HG03097 (cell line): Measurements from ENCODE around the gene TCP11L1.

ENCODE experiments used
- ATAC-seq: cut with Tn5 transposase; IDR thresholded peaks from one replicate; pipeline ENCODE4 v1.9.1; 2021; ENCODE audit not compliant: unreplicated experiment, low FRiP score

TCP11L1 gene, protein sequence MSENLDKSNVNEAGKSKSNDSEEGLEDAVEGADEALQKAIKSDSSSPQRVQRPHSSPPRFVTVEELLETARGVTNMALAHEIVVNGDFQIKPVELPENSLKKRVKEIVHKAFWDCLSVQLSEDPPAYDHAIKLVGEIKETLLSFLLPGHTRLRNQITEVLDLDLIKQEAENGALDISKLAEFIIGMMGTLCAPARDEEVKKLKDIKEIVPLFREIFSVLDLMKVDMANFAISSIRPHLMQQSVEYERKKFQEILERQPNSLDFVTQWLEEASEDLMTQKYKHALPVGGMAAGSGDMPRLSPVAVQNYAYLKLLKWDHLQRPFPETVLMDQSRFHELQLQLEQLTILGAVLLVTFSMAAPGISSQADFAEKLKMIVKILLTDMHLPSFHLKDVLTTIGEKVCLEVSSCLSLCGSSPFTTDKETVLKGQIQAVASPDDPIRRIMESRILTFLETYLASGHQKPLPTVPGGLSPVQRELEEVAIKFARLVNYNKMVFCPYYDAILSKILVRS

DNA sequence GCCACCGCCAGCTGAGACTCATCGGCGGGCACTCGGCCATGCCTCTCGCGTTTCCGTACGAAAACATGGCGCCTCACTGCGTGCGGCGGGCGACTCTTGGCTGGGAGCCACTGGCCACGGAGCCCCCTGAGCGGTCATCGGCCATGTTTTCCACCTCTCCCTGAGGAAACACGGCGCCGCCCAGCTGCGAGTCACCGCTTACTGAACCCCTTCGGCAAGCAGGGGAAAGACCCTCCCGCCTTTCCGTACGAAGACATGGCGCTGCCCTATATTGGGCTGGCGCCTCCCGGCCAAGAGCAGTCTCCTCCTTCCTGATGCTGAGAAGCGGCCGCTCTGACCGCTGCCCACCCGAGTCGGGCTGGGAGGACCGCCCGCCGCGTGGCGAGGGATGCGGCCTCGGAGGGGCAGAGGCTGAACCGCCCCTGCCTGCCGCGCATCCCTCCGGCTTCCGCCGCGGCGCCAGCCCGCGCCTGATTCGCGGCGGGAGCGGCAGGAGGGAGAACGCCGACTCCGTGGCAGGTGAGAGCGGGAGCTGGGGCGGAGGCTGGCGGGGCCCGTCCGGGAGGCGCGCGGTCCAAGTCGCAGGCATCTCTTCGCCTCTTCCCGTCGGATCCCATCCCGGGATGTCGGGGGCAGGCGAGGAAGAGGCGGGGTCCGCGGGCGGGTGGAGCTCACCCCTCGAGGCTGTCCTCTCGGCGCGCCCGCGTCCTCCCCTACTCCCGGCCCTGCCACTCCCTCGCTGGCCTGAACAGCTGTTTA lies at the start of gene TCP11L1:
TCP11L1 (plus strand) TSS at position 299 of the 759 bp plus-strand sequence. CDS start 4,202 bp downstream, outside the sequence.
- peak; percentile 82 for ATAC-seq

DNA sequence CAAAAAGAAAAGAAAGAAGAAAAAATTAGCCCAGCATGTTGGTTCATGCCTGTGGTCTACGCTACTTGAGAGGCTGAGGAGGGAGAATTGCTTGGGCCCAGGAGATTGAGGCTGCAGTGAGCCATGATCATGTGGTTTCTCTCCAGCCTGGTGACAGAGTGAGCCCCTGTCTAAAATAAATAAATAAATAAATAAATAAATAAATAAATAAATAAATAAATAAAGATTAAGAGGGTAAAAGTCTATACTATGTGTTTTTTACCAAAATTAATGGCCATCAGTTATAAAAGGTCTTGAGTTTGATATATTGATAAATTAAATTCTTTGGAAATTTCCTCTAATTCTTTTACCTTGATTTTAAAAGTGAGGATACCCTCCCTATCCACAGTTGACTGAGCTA lies 48.9 kb upstream of the TCP11L1 start:
- no peak for ATAC-seq

DNA sequence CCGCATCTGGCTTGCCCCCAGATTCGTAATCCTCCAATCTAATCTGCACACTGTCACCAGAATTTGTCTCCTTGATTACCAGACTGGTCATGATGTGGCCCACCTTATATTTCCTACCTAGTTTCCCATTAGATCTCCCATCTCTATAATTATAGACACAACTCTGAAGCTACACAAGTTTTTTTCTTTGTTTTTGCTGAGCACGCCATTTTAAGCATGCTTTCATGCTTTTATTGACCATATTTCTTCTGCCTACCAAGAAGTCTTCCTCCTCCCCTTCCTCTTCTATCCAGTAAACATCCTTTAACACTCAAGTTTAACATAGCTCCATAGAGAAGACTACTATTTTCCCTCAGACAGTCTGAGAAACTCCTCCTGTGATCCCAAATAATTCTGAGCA lies 47.9 kb upstream of the TCP11L1 start:
- ATAC-seq: no peak

DNA sequence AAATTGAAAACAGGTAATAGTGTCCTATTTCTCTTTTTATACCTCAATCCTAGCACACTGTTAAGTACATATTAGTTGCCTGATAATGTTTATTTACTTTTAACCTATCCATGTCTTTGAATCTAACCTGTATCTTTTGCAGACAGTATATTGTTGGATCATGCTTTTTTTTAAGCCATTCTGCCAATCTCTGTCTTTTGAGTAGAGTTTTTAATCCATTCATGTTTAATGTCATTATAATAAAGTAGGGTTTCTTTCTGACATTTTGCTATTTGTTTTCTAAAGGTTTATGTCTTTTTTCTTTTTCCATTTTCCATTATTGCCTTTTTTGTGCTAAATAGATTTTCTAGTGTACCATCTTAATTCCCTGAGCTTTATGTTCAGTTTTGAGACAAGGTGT lies 47.5 kb upstream of the TCP11L1 start:
- no peak for ATAC-seq

DNA sequence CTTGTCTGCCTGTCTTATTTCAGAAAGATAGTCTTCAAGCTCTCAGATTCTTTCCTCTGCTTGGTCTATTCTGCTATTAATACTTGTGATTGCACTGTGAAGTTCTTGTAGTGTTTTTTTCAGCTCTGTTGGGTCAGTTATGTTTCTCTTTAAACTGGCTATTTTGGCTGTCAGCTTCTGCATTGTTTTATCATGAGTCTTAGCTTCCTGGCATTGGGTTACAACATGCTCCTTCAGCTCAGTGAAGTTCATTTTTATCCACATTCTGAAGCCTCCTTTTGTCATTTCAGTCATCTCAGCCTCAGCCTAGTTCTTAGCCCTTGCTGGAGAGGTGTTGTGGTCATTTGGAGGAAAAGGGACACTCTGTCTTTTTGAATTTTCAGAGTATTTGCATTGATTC lies 39.2 kb upstream of the TCP11L1 start:
- ATAC-seq: no peak

DNA sequence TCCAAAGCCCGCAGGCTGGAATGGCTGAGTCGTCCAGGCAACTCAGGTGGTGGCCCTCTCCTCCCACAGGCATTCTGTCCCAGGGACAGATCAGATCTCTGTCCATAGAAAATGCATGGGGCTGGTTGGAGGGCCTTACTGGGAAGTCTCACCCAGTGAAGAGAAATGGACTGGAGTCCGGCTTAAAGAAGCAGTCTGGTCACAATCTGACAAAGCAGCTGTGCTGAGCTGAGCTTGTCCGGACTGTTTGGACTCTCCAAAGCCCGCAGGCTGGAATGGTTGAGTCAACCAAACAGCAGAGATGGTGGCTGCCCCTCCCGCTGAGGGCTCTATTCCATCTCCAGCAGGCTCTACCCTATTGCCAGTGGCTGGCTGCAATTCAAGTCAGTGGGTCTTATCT lies 38.1 kb upstream of the TCP11L1 start:
- no peak for ATAC-seq

DNA sequence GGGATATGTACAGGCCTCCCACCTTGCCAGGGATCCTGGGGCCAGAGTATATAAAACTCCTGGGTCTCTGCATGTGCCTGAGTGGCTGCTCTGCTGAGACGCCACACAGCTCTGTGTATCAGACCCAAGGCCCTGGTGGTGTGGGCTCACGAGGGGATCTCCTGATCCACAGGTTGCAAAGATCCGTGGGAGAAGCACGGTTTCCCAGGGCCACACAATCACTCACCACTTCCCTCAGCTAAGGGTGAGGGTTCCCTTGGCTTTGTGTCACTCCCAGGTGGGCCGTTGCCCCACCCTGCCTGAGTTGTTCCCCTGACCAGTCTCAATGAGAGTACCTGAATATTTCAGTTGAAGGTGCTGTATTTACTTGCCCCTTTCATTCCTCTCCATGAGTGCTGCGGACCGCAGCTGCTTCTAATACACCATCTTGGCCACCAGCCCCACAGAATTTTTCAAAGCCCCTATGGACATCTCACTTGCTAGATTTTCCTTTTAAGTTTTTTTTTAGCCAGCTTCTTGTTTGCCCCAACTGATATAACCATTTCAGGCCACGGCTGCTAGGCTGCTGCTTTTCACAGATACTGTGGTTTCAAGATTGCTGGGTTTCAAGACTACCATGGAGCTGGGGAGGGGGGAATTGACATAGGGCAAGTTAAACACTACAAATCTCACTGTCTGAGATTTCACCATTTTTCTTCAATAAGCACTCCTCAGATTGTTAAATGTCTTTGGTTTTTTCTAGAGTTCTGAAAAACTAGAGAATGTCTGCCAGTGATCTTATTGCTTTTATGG lies 37.4 kb upstream of the TCP11L1 start:
- no peak for ATAC-seq

DNA sequence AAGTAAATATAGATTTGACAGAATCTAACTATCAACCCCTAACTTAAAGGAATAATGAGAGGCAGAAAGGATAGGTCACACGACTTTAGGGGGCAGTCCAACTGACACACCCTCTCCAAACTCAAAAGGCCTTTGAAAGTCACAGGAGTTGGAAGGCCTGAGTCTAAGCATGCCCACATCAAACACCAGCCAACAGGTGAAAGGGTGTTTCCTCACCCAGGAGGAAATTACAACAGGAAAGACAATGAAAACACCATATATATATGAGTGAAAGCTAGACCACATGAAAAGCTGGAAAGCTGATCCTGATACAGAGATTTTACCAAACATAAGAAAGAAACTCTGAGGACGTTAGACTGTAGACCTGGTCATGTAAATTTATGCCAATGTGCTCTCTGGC lies 34.2 kb upstream of the TCP11L1 start:
- no peak for ATAC-seq

DNA sequence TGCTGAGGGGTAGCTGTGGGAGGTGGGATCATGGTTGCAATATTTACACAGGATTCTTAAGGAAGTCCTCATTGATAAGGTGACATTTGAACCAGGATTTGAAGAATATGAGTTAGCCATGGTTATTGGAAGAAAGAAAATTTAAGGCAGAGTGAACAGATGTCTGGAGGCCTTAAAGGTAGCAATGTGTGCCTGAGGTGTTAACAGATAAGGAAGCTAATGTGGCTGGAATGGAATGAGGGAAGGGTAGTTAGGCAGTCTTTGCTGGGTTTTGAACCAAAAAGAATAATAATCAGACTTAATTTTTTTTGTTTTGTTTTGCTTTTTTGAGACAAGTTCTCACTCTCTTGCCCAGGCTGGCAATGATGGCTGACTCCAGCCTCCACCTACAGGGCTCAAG lies 33.4 kb upstream of the TCP11L1 start:
- ATAC-seq: no peak

DNA sequence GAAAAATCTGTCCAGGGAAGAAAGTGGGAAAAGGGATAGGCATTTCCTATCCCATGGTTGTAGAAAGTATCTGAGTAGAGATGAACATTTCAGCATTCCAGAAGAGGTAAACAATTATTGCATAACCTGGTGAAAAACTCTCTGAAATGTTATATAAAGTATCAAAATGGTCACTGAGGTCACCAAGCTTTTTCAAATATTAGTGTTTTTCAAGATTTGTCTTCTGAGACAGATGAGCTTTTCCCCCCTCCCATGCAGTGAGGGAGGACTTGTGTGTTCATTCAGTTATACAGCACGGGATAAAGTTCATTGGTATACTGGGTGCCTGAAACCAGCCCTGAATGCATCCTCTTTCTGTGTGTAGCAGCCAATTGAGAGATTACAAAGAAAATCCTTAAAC lies 25.6 kb upstream of the TCP11L1 start:
- no peak for ATAC-seq

DNA sequence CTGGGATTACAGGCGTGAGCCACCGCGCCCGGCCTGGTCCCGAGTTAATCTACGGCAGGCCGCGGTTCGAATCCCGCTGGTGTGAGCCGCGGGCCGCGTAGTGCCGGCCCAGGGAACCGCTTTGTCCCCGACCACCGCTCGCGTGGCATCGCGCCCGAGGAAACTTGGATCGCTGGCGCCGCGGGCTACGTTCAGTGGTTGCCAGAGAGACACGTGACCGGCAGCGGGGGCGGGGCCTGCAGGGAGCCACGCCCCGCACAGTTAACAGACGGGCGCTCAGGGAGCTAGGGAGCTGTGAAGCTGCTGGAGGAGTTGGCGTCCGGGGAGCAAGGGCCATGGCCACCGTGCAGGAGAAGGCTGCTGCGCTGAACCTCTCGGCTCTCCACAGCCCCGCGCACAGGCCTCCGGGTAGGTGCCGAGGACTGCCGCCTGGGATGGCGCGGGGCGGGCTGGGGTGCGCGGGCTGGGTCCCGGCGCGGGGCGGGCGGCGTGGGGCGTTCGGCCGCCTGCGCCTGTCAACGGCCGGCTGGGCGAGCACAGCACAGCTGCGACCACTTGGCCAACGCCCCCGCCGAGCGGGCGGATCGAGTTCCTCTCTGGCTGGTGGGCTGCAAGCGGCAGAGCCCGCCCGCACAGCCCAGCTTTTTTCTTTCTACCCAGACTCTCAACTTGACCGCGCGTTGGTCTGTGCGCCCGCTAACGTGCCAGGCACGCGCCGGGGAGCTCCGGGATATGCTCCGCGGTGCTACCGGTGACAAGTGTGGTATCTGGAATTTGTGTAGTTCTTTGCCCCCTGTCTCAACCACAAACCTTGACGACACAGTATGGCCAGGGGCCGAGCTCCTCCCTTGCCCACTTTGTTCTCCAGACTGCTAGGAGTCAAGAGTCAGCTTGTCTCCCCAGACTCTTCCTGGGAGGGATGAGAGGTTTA lies 23.5 kb upstream of the TCP11L1 start, which contains the start of gene DEPDC7:
DEPDC7 (plus strand) TSS at position 258 of the 931 bp plus-strand sequence; CDS start at position 336, 78 bp downstream.
- peak; percentile 64 for ATAC-seq

DNA sequence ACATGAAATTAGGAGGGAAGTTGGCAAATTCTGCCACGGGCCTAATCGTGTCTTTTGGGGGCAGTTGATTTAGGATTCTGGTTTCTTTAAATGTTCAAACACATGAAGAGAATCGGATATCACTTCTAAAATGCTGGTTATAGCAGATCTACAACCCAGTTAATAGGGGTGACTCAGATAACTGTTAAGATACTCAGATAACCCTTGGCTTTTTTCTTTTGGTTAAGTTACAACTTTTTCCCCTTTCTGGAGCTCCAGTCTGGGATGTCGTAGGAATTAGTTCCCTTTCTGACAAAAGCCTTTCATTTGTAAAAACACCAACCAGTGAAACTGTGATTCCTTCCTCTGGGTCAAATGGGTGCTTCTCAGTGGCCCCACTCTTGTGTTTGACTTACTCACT lies 22.7 kb upstream of the TCP11L1 start:
- ATAC-seq: no peak

DNA sequence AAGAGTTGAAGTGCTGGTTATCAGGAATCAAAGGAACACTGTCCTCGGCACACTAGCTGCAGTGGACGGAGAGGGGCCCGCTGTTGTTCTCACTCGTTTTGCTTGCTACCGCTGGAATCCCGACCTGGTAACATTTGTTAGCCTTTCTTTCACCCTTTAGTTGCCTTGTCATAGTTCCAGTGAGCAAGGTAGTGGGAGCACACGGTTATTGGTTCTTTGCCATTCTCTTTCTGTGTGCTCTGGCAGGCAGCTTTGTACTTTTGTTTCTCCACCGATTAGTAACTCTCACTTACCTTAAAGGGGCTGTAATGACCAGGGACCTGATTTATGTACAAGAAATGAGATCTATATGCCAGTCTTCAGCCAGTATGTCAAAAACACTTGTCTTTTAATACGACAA lies 21.9 kb upstream of the TCP11L1 start:
- ATAC-seq: no peak

DNA sequence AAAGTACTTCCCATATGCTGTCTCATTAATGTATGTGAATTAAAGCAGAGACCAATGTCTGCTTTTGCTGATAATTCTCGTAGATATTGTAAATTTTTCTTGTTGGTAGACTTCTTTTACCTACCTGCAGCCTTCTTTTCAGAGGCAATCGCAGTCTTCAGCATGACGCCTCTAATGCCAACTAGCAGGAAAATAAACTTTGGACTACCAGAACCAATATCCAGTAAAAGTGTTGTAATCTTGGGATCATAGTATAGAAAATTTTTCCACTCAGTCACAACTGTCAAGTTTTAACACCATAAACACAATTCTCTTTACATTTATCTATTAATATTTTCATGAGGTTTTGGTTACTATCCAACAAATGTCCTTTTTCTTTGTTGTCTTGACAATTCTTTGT lies 21.4 kb upstream of the TCP11L1 start:
- ATAC-seq: no peak

DNA sequence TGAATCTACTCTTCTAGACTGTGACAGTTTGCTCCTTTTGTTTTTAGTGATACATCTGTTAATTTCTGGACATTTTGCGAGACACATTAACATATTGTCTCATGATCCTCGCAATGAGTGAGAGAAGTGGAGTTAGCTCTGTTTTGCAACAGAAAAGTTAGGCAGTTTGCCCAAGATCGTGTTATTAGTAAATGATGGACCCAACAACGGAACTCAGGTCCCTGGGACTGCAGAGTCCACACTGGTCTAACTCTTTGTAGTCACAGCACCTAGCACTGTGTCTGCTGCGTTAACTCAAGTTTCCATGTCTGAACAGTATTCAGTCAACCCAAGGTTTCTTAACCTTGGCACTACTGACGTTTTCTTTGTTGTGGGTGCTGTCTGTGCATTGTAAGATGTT lies 20.5 kb upstream of the TCP11L1 start:
- no peak for ATAC-seq

DNA sequence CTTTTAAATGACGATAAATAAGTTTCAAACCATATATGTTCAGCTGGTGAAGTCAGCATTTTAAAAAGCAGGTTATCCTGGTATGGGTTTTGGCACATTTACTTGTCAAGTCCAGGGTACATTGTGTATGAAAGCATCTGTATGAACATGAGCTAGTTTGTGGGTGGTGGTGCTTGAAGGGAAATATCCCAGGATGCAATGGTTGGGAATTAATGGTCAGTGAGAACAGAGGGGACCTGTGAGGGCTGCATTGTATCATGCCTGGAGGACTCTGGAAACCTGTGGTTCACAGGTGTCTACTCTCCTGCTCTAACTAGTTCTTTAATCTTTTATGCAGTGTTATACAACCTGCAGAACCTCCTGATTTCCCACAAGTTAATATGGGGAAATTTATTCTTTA lies 17.9 kb upstream of the TCP11L1 start:
- ATAC-seq: no peak

DNA sequence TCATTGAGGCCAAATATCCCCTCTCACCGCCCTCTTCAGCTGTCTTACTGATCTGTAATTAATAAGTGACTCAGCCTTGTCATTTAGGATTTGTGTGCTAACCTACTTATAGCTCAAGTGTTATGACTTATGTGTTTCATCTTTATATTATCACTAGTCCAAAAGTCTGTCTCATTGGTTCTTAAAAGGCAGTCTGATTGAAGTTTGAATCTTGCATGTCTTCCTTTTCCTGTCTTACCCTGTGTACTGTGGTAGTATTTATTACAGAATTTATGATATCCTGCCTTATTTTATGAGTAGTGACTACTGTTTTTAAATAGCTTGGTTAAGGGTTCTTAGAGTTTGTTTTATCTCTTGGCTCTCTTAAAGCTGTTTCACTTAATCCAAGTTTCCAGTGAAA lies 17.4 kb upstream of the TCP11L1 start:
- no peak for ATAC-seq

DNA sequence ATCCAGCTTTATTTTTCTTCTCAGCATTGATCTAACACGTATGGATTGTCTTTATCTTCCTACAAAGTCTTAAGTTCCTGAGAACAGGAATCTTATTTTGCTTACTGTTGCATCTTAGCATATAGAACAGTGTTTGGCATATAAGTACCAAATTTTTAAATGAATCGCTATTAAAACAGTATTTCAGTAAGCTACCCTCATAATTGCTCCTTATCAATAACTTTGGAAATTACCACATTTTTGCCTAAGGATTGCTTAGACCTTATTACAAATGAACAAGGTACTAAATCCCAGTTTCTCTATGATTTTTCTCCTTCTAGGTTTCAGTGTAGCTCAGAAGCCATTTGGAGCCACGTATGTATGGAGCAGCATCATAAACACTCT lies 14.0 kb upstream of the TCP11L1 start:
- no peak for ATAC-seq

DNA sequence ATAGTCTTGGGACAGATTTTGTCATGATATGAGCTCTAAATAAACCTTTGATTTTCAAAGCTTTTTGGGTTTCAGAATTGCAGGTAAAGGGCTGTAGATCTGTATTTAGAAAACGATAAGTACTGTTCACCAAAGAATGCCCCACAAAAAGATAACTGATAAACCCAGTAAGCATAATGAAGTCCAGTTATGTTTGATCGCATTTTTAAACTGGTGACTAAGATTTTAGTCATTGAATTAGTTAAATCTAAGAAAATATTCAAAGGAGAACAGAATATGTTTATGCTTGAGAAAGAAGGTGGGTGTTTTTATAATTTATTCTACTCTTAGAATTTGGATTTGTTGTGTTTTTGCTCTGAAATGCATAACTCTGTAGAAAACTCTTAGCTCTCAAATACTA lies 12.1 kb upstream of the TCP11L1 start:
- ATAC-seq: no peak
